Stimulated activated CD8-positive, alpha-beta memory T cell treated with anti-CD3 and anti-CD28 coated beads, Interleukin-15, amount 100 ng/mL, for 24 hours (primary cell): ENCODE measurements around the gene KIF2C.
A peak's percentile ranks its signal among the peaks of the same experiment; 100 is the strongest.
"Not testable (repeated sequence)": the region's sequence is repeated elsewhere in the genome, so short reads cannot be mapped to it uniquely, and the experiment has no call there.

Experiments
- DNase-seq: peaks from one replicate; pipeline ENCODE4 v3.0.0-alpha.2; 2020; ENCODE audit warnings: low read depth

The KIF2C gene

DNA sequence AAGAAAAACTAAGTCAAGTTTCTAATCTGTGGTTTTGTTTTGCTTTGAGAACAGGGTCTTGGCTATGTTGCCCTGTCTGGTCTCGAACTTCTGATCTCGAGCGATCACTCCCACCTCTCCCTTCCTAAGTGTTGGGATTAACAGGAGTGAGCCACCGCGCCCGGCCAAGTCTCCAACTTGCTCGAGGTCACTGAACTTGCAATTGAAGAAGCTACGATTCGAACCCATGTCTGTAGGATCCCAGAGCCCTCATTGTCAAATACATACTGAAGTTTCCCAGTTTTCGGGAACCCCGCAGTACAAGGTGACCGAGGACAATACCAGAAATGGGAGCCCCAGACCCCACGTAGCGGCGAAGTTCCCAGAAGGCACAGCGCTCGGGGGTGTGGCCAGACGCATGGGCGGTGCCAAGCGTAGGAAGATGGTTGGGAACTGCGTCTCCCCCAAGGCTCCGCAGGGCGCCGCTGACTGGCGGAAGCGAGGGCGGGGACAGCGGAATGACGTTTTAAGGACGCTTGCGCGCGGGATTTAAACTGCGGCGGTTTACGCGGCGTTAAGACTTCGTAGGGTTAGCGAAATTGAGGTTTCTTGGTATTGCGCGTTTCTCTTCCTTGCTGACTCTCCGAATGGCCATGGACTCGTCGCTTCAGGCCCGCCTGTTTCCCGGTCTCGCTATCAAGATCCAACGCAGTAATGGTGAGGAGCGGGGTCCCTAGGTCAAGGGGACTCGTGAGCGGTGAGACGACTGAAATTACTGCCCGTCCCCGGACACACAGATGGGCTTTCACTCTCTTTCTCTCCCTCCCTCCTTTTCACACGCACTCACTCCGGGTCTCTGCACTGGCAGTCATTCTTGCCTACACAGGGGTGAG, at the start of gene KIF2C:
Gene KIF2C (plus strand): TSS at position 531 of the 872 bp plus-strand sequence. CDS start 96 bp downstream, at position 627.
- peak; percentile 93 for DNase-seq

DNA sequence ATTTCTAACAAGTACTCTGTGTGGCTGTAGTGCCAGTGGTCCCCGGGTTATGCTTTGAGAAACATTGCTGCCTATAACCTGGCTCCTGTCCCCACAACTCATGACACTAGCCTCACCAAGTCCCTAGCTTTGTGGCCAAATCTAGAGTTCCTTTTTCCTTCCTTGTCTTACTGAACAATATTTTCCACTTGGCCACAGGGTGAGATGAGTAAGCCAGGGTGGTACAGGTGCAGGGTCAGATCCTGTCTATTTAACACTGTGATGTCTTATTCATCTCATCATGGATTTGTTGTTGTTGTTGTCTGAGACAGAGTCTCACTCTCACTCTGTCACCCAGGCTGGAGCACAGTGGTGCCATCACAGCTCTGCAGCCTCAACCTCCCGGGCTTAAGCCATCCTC, 46.5 kb upstream of the KIF2C start:
- no peak for DNase-seq

DNA sequence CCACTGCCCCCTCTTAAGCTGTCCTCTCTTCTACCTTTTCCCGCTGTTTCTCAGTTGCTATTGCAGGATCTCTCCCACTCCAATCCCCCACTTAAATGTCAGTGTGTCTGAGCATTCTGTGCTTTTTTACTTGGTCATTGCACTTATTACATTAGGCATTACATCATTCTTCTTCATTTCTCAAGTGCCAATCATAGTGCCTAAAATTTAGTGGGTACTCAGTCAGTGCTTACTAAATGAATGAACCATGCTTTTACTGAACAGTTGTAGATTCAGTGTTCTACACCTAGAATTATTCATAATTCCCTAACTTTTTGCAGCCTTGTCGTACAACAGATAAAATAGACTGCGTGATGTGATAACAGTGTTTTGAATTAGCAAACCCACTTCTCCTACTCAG, 45.7 kb upstream of the KIF2C start:
- DNase-seq = no peak

DNA sequence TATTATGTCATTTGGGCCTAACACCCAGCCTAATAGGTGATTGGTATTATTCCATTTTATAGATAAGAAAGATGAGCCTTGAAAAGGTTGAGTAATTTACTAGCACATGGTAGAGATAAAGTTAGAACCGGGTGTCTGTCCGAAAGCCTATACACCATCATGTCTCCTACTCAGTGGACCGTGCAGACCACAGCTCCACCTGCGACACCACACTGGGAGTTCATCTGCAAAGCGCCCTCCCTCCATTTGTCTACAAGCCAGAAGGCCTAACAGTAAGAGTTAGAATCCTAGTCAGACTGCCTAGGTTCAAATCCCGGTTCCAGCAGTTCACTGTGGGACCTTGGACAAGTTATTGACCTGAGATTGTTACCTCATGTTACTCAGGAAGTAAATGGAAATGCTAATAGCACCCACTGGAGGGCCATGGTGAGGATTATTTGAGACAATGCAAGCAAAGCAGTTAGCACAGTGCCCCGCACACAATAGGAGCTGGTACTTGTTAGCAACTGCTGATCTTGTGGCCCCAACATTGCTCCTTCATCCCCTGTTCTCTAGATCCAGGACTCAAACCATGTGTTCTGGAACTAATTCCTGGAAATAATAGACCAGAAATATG, 44.7 kb upstream of the KIF2C start:
- DNase-seq = no peak

DNA sequence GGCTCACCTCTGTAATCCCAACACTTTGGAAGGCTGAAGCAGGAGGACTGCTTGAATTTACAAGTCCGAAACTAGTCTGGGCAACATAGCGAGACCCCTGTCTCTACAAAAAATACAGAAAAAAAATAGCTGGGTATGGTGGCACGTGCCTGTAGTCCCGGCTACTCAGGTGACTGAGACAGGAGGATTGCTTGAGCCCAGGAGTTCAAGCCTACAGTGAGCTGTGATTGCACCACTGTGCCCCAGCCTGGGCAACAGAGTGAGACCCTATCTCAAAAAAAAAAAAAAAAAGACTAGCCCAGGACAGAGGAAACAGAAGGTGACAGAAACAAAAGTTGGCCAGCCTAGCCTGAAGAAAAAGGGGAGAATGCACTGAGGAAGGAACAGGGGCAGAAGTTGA, 44.0 kb upstream of the KIF2C start:
- DNase-seq = no peak

DNA sequence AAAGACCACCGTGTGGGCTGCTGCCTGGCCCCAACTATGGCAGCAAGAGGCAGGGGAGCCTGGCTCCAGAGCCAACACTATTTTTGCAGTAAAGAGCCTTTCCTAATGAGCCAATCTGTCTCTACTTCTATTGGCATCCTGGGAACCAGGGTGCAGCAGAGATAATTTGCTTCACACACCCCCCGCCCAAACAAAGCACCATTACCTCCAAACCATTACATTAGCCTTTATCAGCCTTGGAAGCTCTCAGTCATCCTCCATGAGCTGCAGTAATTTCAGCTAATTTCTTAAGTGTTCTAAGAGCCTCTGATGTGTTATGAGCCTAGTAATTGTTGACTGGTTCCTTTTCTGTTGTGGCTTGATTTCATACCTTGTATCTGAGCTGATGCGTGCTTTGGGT, 43.5 kb upstream of the KIF2C start:
- DNase-seq = no peak

DNA sequence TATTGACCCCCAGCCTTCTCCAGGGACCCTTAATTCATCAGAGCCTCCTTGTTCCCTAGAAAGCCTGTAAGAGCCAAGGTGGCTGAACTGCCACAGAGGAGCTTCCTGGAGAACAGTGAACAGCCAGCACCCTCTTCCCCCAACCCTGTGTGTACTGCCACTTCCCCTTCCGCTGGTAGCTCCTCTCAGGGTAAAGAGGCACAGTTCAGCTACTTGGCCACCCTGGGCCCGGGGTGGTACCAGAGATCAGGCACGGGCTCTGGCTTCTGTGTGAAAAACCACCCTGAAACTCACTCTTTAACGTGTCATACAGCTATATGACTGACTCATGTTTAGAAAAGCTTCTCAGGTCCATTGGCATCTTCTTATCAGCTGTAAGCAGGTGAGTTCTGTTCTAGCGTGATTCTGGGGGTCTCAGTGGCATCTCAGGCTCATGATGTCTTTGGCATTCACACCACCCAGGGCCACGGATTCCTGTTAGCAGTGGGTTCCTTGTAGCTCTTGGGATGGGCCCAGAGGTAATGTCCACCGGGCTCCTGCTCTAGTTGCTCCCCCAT, 42.8 kb upstream of the KIF2C start:
- no peak for DNase-seq

DNA sequence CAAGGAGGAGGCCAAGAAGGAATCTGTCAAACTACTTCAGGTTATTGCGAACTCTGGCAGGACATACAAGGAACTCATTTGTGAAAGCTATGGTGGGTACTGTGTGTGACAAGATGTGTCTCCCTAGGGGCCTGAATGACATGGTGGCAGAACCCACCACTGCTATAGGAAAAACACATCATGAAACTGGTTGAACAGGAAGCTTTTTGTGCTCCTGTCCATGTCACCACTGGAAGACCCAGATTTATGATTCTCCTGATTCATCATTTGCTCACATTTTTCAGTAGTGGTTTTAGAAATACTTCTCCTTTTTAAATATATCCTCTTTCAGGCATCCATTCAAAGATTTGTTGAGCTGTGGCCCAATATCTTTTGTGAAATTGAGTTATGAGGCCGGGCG, 41.5 kb upstream of the KIF2C start:
- DNase-seq = no peak

DNA sequence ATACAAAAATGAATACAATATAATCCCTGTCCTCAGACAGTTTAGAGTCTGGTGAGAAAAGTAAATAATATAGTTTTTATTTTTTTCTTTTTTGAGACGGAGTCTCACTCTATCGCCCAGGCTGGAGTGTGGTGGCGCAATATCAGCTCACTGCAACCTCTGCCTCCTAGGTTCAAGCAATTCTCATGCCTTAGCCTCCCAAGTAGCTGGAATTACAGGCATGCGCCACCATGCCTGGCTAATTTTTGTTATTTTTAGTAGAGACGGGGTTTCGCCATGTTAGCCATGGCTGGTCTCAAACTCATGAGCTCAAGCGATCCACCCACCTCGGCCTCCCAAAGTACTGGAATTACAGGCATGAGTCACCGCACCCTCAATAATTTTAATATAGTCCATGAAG, 40.3 kb upstream of the KIF2C start:
- not testable (repeated sequence) for DNase-seq

DNA sequence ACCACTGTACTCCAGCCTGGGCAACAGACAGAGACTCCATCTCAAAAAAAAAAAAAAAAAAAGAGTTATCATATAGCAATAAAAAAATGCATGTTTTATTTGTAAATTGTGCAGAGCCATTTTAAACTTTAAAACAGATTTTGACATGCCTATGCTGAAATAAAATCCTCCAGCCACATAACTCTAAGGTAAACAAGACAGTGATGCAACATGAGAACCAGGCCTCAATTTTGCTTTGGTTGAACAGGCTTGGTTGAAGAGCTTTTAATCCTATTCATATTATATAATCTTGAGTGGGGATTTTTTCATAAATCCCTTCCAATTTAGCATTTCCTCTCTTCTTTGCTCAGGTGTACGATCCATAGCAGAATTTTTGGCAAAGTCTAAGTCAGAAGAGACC, 39.1 kb upstream of the KIF2C start:
- no peak for DNase-seq

DNA sequence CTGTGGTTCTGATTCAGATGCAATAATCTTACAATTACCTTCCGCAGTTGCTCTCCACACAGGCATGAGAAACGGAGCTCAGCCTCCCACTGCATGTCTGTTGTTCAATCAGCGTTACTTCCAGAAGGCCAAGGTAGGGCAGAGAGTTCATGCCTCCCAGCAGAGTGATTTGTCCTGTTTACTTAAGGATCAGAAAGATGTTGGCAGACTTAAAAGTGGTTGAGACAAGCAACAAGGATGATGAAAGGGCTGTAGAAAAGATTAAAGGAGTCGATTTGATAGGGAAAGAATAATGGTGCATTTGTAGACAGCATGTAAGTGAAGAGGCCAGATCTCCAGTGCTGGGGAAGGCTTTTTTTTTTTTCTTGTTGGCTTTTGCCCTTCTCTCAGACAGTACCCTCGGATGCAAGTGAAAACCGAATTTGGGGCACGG, 38.5 kb upstream of the KIF2C start:
- no peak for DNase-seq

DNA sequence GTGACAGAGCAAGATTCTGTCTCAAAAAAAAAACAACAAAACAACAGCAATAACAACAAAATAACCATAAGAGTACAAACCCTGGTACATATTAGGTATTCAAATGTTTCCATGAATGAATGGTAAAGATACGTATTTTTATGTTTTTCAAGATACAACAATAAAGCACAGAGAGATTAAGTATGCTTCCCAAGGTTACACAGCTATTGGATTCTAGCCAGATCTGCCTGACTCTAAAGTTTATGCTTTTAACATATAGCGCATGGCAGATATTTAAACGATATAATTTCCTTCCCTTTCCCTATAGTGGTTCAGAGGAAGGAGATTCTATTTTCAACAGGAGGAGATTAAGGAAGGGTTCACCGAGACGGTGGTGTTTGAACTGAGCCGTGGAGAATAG, 34.2 kb upstream of the KIF2C start:
- DNase-seq = no peak

DNA sequence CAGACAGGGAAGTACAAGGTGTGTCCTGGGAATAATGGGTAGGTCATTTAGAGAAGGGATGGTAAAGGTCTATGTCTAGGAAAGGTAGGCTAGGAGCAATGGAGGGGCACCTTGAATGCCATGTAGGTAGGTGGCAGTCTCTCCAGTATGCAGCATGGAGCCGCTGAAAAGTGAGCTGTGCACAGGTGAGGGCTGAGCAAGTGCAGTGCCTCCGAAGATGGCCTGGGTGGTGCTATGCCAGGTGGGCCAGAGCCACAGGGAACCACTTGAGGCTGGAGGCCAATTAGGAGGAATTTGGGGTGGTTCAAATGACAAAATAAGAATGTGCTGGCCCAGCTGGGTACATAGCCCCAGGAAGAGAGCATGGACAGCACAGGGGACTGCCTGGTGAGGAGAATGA, 33.7 kb upstream of the KIF2C start:
- DNase-seq = no peak

DNA sequence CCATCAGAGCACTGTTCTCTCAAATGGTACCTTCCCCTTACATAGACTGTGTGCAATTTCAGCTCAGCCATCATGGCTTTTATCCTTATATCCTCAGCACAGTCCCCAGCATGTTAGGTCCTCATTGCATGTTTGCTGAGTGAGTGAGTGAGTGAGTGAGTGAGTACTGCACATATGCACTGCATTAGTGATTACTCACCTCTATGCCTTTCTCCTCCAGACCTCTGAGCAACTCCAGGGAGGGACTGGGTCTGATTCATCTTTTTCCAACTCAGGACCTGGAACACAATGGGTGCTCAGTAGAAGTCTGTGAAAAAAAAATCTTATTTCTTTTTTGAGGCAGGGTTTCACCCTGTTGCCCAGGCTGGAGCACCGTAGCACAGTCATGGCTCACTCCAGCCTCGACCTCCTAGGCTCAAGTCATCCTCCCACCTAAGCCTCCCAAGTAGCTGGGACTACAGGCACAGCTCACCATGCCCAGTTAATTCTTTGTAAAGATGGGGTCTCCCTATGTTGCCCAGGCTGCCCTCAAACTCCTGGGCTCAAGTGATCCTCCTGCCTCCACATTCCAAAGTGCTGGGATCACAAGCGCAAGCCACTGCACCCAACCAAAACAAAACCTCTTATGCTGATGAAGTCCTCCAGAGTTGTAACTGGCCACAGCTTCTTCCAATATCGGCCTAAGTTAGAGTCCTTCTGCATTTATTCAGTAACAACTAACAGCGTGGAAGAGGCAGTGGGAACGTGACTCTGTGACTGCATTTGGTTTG, 32.3 kb upstream of the KIF2C start:
- DNase-seq = no peak

DNA sequence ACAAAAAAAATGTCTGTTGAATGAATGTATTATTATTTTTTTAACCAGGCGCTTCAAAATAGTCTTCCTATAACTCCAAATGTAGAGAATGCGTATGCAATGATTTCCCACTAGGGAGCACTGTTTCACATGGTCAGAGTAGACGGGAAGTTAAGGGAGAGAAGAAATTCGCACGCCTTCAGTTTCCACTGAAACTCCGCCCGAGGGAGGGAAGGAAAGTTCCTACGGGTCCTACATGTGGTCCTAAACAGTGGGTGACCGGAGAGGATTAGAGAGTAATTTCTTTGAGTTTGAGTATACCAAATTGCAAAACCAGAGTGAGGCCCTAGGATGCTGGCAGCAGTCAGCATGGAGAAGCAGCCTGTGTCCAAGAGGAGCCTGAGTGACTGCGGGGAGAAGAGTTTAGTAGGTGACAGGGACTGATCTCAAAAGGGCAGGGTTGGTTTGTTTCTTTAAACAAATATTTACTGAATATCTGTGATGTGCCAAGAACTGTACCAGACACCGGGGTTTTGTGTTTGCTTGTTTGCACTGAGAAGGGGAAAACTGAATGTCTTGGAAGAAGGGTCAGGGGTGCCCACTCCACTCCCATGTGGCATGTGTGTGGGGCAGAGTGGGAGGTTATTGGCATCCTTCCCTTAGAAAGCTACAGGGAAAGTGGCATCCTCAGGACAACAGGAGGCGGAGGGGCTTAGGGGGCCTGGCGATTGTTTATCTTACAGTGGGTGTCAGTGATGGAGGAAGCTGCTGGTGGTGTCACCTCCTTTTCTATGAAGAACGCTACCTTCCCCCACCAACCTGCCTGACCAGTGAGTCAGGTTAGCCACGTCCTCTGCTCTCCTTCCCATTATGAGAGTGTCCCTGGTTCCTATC, 31.4 kb upstream of the KIF2C start:
- DNase-seq = no peak

DNA sequence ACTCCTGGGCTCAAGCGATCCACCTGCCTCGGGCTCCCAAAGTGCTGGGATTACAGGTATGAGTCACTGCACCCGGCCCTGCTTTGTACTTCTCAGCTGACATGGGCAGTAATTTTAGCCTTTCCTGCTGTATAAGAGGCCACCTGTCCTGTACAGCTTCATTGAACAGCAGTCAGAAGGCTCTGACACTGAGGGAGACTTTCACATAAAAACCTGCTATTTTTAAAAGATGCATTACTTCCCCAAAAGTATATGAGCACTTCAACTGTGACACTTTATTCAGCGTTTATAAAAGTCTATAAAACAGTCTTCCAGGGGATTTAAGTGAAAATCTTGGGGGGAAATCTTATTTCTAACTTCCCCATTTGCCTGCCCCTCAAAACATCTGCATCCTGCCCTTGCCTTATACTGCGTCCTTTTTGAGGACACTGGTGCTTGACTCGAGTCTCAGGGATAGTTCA, 26.3 kb upstream of the KIF2C start:
- DNase-seq = no peak

DNA sequence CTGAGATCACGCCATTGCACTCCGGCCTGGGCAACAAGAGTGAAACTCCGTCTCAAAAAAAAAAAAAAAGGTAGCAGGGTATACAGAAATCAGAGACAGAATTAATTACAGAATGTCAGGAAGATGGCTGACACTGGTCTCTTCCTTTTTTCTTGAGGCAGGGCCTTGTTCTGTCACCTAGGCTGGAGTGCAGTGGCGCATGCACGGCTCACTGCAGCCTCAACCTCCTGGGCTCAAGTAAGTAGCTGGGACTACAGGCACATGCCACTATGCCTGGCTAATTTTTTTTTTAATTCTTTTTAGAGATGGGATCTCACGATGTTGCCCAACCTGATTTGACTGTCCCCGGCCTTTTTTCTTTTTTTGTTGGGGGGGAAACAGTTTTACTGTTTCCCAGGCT, 25.1 kb upstream of the KIF2C start:
- DNase-seq = no peak

DNA sequence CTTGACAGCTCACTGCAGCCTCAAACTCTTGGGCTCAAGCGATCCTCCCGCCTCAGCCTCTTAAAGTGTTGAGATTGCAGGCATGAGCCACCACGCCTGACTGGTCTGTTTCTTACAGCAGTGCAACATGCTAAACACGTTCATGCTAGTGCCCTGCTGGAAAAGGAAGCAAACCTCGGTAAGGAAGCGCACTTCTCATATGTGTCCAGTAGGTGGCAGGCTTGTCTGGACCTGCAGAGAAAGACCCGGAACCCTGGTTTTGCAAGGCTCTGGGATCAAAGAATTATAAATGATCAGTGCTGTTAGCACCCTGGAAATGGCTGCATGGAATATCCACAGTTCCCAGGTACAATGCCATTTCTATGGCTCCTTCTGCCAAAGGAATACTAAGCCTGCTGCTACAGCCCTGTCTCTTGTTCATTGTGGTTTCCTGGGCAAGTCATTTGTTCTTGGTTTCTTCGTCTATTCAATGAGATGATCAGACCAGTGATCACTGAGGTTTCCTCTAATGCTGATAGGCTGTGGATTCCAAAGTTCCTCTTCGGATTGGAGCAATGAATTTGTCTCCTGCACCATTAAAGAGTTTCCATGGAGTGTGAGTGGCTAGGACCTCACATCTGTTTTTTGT, 24.6 kb upstream of the KIF2C start:
- DNase-seq = no peak

DNA sequence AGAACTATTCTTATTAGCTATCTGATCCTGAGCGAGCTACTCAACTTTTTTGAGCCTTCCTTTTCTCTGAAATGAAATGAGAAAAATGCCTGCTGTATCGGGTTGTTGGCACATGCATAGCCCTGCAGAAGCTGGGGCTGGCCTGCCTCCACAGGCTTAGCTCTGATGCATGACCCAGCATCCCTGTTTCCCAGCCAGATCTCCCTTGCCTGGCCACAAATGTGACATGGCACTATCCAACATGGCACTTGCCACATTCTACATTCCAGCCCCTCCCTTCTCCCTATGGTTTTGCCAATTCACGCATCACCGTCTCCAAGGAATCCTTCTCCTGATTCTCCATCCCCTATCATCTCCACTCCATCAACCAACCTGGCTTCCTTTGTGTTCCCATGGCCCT, 22.5 kb upstream of the KIF2C start:
- no peak for DNase-seq

DNA sequence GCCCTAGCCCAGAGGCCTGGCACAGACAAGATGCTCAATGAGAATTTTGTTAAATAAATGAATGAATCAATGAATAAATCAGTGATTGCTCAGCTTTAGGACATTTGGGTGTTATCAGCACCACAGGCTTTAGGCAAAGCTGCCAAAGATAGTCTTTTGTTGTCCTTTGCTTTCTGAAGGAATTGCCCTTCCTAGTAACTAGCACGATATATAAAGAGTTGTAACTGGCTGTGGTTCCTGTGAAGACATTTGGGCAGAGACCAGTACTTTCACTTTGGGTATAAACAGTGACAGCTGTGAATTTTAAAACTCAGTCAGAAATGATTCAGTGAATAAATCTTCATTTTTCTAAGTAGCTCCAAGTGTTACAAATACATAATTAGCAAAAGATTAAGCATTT, 22.0 kb upstream of the KIF2C start:
- DNase-seq = no peak

DNA sequence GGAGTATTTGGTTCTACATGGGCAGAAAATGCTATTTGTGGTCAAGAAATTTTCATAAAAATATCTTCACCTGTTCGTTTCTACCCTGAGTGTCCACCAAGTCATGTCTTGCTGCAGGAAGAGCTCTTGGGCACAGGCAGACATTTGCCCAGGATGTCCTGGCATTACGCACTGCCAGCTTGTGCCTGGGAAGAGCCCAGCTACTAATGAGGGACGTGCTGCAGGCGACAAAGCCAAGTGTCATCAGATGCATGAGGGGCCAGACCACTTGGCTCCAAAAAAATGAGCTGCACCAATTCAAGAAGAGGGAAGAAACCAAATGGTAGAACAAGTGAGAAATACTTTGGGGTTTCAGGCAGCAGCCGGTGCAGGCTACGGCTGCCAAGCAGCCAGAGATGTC, 21.5 kb upstream of the KIF2C start:
- DNase-seq = no peak
